Uterus (tissue), 4 donors: ENCODE data around the gene LRRC3. TPM values are rescaled to one million over a fixed set of nuclear protein-coding genes. Genes with fewer than 3 reads are reported as not detected.

Experiments
- DNase-seq, 2 donors: peaks; one replicate each; pipeline ENCODE4 v3.0.0-alpha.2; 2019 to 2020
- H3K27ac ChIP-seq, 2 donors: fragments of 200-600 bp; sonication (generic); 1 replicate in 1 of 2; 2 replicates in 1 of 2; pipeline ENCODE4 v1.5.1; 2016 to 2018
- H3K27me3 ChIP-seq, 2 donors: fragments of 200-600 bp; sonication (generic); one replicate each; pipeline ENCODE4 v1.5.1; 2018 to 2019; ENCODE audit warnings: control low read depth in 1 of 2
- H3K36me3 ChIP-seq, 2 donors: fragments of 200-600 bp; sonication (generic); one replicate each; pipeline ENCODE4 v1.5.1; 2019; ENCODE audit warnings: control low read depth in 1 of 2
- H3K4me1 ChIP-seq, 2 donors: fragments of 200-600 bp; sonication (generic); one replicate each; pipeline ENCODE4 v1.5.1; 2018 to 2019; ENCODE audit warnings: control low read depth in 1 of 2
- H3K4me3 ChIP-seq, 2 donors: fragments of 200-600 bp; sonication (generic); 1 replicate in 1 of 2; 2 replicates in 1 of 2; pipeline ENCODE4 v1.5.1; 2018 to 2019; ENCODE audit warnings: mild to moderate bottlenecking in 1 of 2
- H3K9me3 ChIP-seq, 2 donors: fragments of 200-600 bp; sonication (generic); one replicate each; pipeline ENCODE4 v1.5.1; 2019; ENCODE audit warnings: control low read depth in 1 of 2
- POLR2A ChIP-seq, 2 donors: fragments of 450-650 bp; IDR thresholded peaks; one replicate each; pipeline ENCODE4 v1.6.1; 2016; ENCODE audit warnings: antibody characterized with exemption in 2 of 2, mild to moderate bottlenecking in 1 of 2, moderate library complexity in 1 of 2
- intact Hi-C: fragments of 100-400 bp; cut with DNase I; formaldehyde crosslinking; loops from one replicate; pipeline ENCODE4 v1.15.1; 2023; ENCODE audit warnings: low total_unique reads
- total RNA-seq, 4 donors: library from RNA; depleted of rRNA in 3 of 4; stranded (reverse); fragments of >200 nt in 3 of 4; gene quantifications; one replicate each; pipeline versions ENCODE4 v1.1.0 to v1.2.4, GENCODE V29; 2014 to 2023
- TF ChIP-seq, protein P1 (sequence below), 4 experiments: fragments of 200-600 bp in 2 of 4; fragments of 450-650 bp in 2 of 4; sonication (generic) in 2 of 4; IDR thresholded peaks; one replicate each; pipeline ENCODE4 v1.5.1; 2016 to 2019; ENCODE audit warnings: antibody characterized with exemption in 4 of 4, mild to moderate bottlenecking in 2 of 4, moderate library complexity in 1 of 4
- donor health status: DM: yes; HTN: yes; CAD: no.

The LRRC3 gene
- total RNA-seq, 4 donors from 2014 or later, result under 0.01 to 2.3 (median 2.3) TPM; not detected in 1

DNA sequence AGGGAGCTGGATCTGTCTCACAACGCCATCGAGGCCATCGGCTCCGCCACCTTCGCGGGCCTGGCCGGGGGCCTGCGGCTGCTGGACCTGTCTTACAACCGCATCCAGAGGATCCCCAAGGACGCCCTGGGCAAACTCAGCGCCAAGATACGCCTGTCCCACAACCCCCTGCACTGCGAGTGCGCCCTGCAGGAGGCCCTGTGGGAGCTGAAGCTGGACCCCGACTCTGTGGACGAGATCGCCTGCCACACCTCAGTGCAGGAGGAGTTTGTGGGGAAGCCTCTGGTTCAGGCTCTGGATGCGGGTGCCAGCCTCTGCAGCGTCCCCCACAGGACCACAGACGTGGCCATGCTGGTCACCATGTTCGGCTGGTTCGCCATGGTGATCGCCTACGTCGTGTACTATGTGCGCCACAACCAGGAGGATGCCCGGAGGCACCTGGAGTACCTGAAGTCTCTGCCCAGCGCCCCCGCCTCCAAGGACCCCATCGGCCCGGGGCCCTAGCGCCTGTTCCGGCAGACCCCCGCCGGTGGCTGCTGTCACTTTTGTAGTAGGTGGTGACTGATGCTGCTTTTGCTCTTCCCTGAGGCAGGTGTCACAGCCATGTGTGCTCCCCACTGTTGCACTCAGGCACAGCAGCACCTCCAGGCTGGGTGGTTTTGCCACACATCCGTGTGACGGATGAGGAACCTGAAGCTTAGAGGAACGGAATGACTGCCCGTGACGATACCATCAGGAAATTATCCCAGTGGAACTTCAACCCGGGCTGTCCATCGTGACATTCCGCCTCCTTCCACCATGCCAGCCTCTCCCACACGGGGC, 1.8 kb downstream of the LRRC3 start:
- Histone ChIP-seq H3K27ac (no peak overlapping the region), H3K9me3 (no peaks in the 10 kb centered on the region), H3K27me3 (no peaks in the 10 kb centered on the region), H3K4me1 (peaks cover 0 to 3% of the 10 kb centered on the region in 2 donors), H3K4me3 (no peak overlapping the region), H3K36me3 (no peaks in the 10 kb centered on the region)
- no peak for DNase-seq
- intact Hi-C loops, result no loop called here
- TF ChIP-seq POLR2A (IDR thresholded peaks at IDR 0.05), result no peak
- TF ChIP-seq, protein P1, sequence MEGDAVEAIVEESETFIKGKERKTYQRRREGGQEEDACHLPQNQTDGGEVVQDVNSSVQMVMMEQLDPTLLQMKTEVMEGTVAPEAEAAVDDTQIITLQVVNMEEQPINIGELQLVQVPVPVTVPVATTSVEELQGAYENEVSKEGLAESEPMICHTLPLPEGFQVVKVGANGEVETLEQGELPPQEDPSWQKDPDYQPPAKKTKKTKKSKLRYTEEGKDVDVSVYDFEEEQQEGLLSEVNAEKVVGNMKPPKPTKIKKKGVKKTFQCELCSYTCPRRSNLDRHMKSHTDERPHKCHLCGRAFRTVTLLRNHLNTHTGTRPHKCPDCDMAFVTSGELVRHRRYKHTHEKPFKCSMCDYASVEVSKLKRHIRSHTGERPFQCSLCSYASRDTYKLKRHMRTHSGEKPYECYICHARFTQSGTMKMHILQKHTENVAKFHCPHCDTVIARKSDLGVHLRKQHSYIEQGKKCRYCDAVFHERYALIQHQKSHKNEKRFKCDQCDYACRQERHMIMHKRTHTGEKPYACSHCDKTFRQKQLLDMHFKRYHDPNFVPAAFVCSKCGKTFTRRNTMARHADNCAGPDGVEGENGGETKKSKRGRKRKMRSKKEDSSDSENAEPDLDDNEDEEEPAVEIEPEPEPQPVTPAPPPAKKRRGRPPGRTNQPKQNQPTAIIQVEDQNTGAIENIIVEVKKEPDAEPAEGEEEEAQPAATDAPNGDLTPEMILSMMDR (IDR thresholded peaks at IDR 0.05), result no peak

DNA sequence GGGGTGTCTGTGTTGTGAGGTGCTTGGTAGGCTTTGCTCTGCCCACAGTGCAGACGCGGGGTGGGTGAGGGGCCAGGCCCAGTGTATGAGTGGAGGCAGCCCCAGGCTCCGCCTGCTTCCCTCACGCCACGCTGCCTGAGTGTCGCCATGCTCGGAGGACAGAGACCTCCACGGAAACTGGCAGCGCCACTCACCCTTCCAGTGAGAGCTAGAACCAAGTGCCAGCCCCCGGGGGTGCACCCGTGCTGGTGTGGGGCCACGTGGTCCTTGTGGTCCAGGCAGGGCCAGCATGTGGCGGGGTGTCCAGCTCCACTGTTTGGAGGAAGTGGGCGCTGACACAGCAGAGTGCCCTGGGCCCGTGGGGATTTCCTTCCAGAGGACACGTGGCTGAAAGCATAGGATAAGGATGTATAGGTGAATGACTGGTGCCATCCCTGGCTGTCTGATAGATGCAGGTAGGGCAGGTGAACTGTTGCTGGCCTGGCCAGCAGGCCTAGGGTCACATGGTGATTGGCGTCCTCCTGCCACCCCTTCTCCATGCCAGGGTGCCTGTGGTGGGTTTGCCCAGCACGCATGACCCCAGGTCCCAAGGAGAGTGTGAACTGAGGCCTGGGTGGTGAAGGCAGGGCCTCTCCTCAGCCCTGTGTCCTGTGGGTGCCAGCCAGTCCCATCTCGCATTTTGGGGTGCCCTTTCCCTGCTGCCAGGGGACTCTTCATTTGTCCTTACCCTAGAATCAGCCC, 3.8 kb downstream of the LRRC3 start:
- TF ChIP-seq, protein P1 (IDR thresholded peaks at IDR 0.05), result no peak
- no peak for TF ChIP-seq POLR2A (IDR thresholded peaks at IDR 0.05)
- no peak overlapping the region for H3K27ac ChIP-seq
- no peaks in the 10 kb centered on the region for H3K27me3 ChIP-seq
- no peak for DNase-seq
- intact Hi-C loops, result no loop called here
- H3K36me3 ChIP-seq, result no peaks in the 10 kb centered on the region
- no peak overlapping the region for H3K4me3 ChIP-seq
- H3K9me3 ChIP-seq, result no peaks in the 10 kb centered on the region
- peaks cover 0 to 3% of the 10 kb centered on the region in 2 donors for H3K4me1 ChIP-seq

DNA sequence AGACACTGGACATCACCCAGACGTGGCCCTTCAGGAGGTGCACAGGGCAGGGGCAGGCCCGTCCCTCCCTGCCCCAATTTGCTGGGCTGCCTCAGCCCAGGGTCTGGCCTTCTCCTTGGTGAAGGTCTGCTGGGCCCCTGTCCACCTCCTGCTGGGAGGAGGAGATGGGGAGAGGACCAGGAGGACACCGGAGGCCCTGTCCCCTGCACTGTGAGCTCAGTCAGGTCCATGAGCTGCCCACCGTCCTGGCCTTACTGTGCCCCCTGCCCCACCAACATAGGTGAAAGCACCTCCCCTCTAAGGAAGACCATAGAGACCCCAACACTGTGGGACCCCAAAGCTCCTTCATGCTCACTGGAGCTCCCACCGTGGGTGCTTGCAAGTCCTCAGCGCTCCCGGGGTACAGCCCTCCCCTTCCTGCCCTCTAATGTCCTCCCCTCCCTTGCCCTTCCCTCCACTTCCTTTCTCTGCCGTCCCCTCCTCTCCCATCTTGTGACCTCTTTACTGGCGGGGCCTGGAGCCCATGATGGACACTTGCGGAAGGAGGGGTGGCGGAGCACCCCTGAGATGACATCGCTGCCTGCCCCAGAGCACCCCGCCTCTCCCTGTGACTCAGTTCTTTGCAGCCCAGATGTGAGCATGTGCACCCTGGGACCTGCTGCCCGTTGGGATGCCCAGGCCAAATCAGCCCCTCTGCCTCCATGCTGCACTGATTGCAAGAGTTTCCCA, 4.6 kb downstream of the LRRC3 start:
- intact Hi-C loops, result no loop called here
- H3K36me3 ChIP-seq, result no peaks in the 10 kb centered on the region
- no peak overlapping the region for H3K4me3 ChIP-seq
- no peaks in the 10 kb centered on the region for H3K9me3 ChIP-seq
- no peak for DNase-seq
- H3K27me3 ChIP-seq, result no peaks in the 10 kb centered on the region
- H3K4me1 ChIP-seq, result peaks cover 0 to 3% of the 10 kb centered on the region in 2 donors
- no peak overlapping the region for H3K27ac ChIP-seq
- TF ChIP-seq POLR2A (IDR thresholded peaks at IDR 0.05), result no peak
- TF ChIP-seq, protein P1 (IDR thresholded peaks at IDR 0.05), result no peak

DNA sequence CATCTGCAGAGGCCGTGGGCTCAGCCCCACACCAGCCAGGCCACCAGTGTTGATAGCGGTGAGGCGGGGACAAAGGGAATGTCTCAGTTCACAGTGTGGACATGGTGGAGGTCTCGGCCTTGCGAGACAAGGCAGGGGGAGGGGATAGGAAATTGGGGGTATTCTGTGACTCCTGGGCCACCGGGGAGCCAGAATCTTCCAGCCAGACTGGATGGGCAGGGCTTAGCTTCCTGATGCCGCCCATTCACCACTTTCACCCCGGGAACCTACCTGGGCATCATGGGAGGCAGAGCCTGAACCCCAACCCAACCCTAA, 5.1 kb downstream of the LRRC3 start:
- no peaks in the 10 kb centered on the region for H3K9me3 ChIP-seq

More for the DNA sequence above, 5.1 kb downstream of the LRRC3 start:
- intact Hi-C loops, result no loop called here
- DNase-seq, result no peak
- Histone ChIP-seq H3K27ac (no peak overlapping the region), H3K36me3 (no peaks in the 10 kb centered on the region), H3K4me1 (peaks cover 0 to 3% of the 10 kb centered on the region in 2 donors), H3K4me3 (no peak overlapping the region), H3K27me3 (no peaks in the 10 kb centered on the region)
- TF ChIP-seq, protein P1 (IDR thresholded peaks at IDR 0.05), result no peak
- TF ChIP-seq POLR2A (IDR thresholded peaks at IDR 0.05), result no peak
